Peyer's patch (tissue), 4 donors: ENCODE results near the gene DOCK3.

Experiments
- POLR2A ChIP-seq, 2 donors: fragments of 450-650 bp; IDR thresholded peaks; one replicate each; pipeline ENCODE4 v1.5.1; 2017; ENCODE audit warnings: antibody characterized with exemption in 2 of 2, mild to moderate bottlenecking in 2 of 2, moderate library complexity in 2 of 2
- TF ChIP-seq, protein P1 (sequence below), 6 experiments: fragments of 450-650 bp in 4 of 6; fragments of 200-600 bp in 2 of 6; sonication (generic) in 1 of 6; IDR thresholded peaks; one replicate each; pipeline ENCODE4 v1.5.1; 2017 to 2019; ENCODE audit warnings: antibody characterized with exemption in 6 of 6, mild to moderate bottlenecking in 3 of 6, moderate library complexity in 1 of 6

DNA sequence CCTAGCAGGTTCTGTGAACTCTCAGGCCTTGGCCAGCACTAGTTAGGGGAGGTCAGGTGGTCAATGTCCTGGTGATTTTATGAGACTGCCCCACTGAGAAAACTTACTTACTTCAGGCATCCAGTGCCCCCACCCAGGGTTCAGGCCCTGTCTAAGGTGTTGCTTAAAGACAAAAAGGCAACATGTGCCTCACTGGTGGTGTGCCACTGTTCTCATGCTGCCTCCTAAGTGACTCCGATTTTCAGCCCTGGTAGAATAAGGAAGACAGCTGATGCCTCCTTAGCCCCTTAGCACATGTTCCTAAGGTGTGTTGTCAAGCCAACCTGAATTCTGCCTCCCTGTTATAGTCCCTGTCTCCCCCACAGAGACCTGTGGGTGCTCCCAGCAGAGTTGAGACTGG lies 721.7 kb downstream of the DOCK3 start:
- TF ChIP-seq, protein P1, sequence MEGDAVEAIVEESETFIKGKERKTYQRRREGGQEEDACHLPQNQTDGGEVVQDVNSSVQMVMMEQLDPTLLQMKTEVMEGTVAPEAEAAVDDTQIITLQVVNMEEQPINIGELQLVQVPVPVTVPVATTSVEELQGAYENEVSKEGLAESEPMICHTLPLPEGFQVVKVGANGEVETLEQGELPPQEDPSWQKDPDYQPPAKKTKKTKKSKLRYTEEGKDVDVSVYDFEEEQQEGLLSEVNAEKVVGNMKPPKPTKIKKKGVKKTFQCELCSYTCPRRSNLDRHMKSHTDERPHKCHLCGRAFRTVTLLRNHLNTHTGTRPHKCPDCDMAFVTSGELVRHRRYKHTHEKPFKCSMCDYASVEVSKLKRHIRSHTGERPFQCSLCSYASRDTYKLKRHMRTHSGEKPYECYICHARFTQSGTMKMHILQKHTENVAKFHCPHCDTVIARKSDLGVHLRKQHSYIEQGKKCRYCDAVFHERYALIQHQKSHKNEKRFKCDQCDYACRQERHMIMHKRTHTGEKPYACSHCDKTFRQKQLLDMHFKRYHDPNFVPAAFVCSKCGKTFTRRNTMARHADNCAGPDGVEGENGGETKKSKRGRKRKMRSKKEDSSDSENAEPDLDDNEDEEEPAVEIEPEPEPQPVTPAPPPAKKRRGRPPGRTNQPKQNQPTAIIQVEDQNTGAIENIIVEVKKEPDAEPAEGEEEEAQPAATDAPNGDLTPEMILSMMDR (IDR thresholded peaks at IDR 0.05): no peak
- TF ChIP-seq POLR2A (IDR thresholded peaks at IDR 0.05): no peak
